HPDE6-E6E7 (cell line): ENCODE data around the gene PTRH1.
A peak's percentile ranks its signal among the peaks of the same experiment; 100 is the strongest.

Experiments
- DNase-seq: peaks from one replicate; pipeline ENCODE4 v3.0.0; 2011; ENCODE audit warnings: missing footprints; ENCODE audit errors: extremely low spot score

Gene PTRH1

GRCh38 chr9:127697575-127697974, 17.9 kb downstream of the PTRH1 start:
- no peak for DNase-seq

- no peak for DNase-seq
Measured at GRCh38 chr9:127694890-127695720, 20.4 kb downstream of the PTRH1 start.

- no peak for DNase-seq
Measured at GRCh38 chr9:127693697-127694096, 21.8 kb downstream of the PTRH1 start.

- no peak for DNase-seq
Measured at GRCh38 chr9:127693143-127693542, 22.3 kb downstream of the PTRH1 start.

GRCh38 chr9:127692071-127692470, 23.4 kb downstream of the PTRH1 start:
- DNase-seq = no peak

- DNase-seq = no peak
Measured at GRCh38 chr9:127690735-127691134, 24.7 kb downstream of the PTRH1 start.

- no peak for DNase-seq
Measured at GRCh38 chr9:127689329-127690000, 26.0 kb downstream of the PTRH1 start.

GRCh38 chr9:127686461-127687393, 28.7 kb downstream of the PTRH1 start:
- DNase-seq = no peak

GRCh38 chr9:127684576-127684975, 30.9 kb downstream of the PTRH1 start:
- peak; percentile 33 for DNase-seq

GRCh38 chr9:127683723-127684122, 31.7 kb downstream of the PTRH1 start:
- no peak for DNase-seq

GRCh38 chr9:127682351-127683136, 32.9 kb downstream of the PTRH1 start:
- DNase-seq = no peak

- DNase-seq = no peak
Measured at GRCh38 chr9:127680846-127681245, 34.6 kb downstream of the PTRH1 start.

- no peak for DNase-seq
Measured at GRCh38 chr9:127680226-127680625, 35.2 kb downstream of the PTRH1 start.

GRCh38 chr9:127679506-127679905, 36.0 kb downstream of the PTRH1 start:
- DNase-seq = no peak

- no peak for DNase-seq
Measured at GRCh38 chr9:127676638-127677037, 38.8 kb downstream of the PTRH1 start.

- no peak for DNase-seq
Measured at GRCh38 chr9:127673234-127673633, 42.2 kb downstream of the PTRH1 start.

- DNase-seq = no peak
Measured at GRCh38 chr9:127667906-127668305, 47.6 kb downstream of the PTRH1 start.

- DNase-seq = no peak
Measured at GRCh38 chr9:127667127-127667844, 48.2 kb downstream of the PTRH1 start.

GRCh38 chr9:127664678-127665507, 50.6 kb downstream of the PTRH1 start:
- DNase-seq = no peak

GRCh38 chr9:127664324-127664677, 51.2 kb downstream of the PTRH1 start:
- DNase-seq = no peak
